DND-41 (cell line): ENCODE measurements around the gene TMEM223.

ENCODE experiments used
- ATAC-seq: fragments of 200-7000 bp; cut with Tn5 transposase; 3 replicates; pipeline ENCODE4 v1.9.1; 2021; ENCODE audit warnings: low read depth; ENCODE audit not compliant: insufficient read depth
- DNase-seq: peaks from one replicate; pipeline ENCODE4 v3.0.0-alpha.2; 2020
- H2AFZ ChIP-seq: 2 replicates; pipeline ENCODE4 v1.6.0; 2012; ENCODE audit warnings: low read depth, low read length
- H3K27ac ChIP-seq: 2 replicates; pipeline ENCODE4 v1.5.1; 2012; ENCODE audit warnings: low read length, inconsistent platforms
- H3K27me3 ChIP-seq: fragments of 200-600 bp; sonication (generic); 2 replicates; pipeline ENCODE4 v1.6.0; 2012; ENCODE audit warnings: low read length, mild to moderate bottlenecking, inconsistent platforms; ENCODE audit not compliant: insufficient read depth, poor library complexity
- H3K36me3 ChIP-seq: 2 replicates; pipeline ENCODE4 v1.5.1; 2012; ENCODE audit warnings: low read length, inconsistent platforms; ENCODE audit not compliant: insufficient read depth
- H3K4me1 ChIP-seq: 2 replicates; pipeline ENCODE4 v1.5.1; 2012; ENCODE audit warnings: mild to moderate bottlenecking, low read length; ENCODE audit not compliant: insufficient read depth
- H3K4me2 ChIP-seq: 2 replicates; pipeline ENCODE4 v1.6.0; 2012; ENCODE audit warnings: mild to moderate bottlenecking, moderate library complexity, low read length, inconsistent platforms; ENCODE audit not compliant: insufficient read depth
- H3K4me3 ChIP-seq, 2 experiments: fragments of 200-600 bp in 1 of 2; shearing (Covaris generic) in 1 of 2; 2 replicates each; pipeline ENCODE4 v1.5.1; 2012 to 2016; ENCODE audit warnings: inconsistent platforms in 2 of 2, low read length in 2 of 2, mild to moderate bottlenecking in 2 of 2, low read depth in 1 of 2, moderate library complexity in 1 of 2
- H3K79me2 ChIP-seq: 2 replicates; pipeline ENCODE4 v1.6.0; 2012; ENCODE audit warnings: low read length, inconsistent platforms; ENCODE audit not compliant: insufficient read depth
- H3K9ac ChIP-seq: 2 replicates; pipeline ENCODE4 v1.6.0; 2012; ENCODE audit warnings: low read depth, mild to moderate bottlenecking, inconsistent platforms, low read length, moderate library complexity
- H3K9me3 ChIP-seq: 2 replicates; pipeline ENCODE4 v1.5.1; 2012; ENCODE audit warnings: low read length, moderate library complexity, mild to moderate bottlenecking, inconsistent platforms; ENCODE audit not compliant: insufficient read depth, severe bottlenecking
- H4K20me1 ChIP-seq: 2 replicates; pipeline ENCODE4 v1.6.0; 2012; ENCODE audit warnings: low read length; ENCODE audit not compliant: insufficient read depth
- EZH2 ChIP-seq: IDR thresholded peaks from 3 replicates; pipeline ENCODE4 v1.6.1; 2012; ENCODE audit warnings: borderline replicate concordance, low read depth, mild to moderate bottlenecking, moderate library complexity, low read length, inconsistent platforms; ENCODE audit not compliant: severe bottlenecking
- TF ChIP-seq, protein P1 (sequence below): IDR thresholded peaks from 2 replicates; pipeline ENCODE4 v1.5.1; 2012; ENCODE audit warnings: borderline replicate concordance, low read length, moderate library complexity, mild to moderate bottlenecking; ENCODE audit not compliant: poor library complexity, severe bottlenecking; ENCODE audit errors: extremely low read depth

TMEM223 gene

DNA sequence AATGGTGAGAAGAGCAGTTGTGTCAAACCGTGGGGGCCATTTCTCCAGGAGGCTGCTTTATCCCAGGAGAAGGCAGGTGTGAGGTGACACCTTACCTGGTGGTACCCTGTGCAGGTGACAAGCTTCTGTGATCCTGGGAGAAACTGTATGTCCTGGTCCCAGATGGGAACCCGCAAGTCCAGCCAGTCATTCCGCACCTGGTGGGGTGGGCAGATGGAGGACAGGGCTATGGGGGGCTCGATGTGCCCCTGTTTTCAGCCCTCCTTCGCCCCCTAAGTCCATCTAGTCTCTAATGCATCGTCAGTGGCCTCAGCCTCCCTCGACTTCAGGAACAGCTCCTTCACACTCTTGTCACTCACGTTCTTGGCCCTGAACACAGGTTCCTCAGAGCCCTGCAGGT, 43.5 kb upstream of the TMEM223 start:
- Histone ChIP-seq H3K9ac (no peak overlapping the region), H3K9me3 (no peaks in the 10 kb centered on the region), H4K20me1 (peaks cover 19% of the 10 kb centered on the region; the same call in 1 of the 2 replicates), H3K4me3 (no peak overlapping the region), H3K4me1 (peaks cover 61% of the 10 kb centered on the region), H2AFZ (no peak overlapping the region), H3K36me3 (peaks cover 58% of the 10 kb centered on the region), H3K27ac (no peak overlapping the region), H3K27me3 (no peaks in the 10 kb centered on the region), H3K79me2 (peaks cover 64% of the 10 kb centered on the region), H3K4me2 (no peak overlapping the region)
- DNase-seq (no peak), ATAC-seq (no peak)
- TF ChIP-seq, protein P1, sequence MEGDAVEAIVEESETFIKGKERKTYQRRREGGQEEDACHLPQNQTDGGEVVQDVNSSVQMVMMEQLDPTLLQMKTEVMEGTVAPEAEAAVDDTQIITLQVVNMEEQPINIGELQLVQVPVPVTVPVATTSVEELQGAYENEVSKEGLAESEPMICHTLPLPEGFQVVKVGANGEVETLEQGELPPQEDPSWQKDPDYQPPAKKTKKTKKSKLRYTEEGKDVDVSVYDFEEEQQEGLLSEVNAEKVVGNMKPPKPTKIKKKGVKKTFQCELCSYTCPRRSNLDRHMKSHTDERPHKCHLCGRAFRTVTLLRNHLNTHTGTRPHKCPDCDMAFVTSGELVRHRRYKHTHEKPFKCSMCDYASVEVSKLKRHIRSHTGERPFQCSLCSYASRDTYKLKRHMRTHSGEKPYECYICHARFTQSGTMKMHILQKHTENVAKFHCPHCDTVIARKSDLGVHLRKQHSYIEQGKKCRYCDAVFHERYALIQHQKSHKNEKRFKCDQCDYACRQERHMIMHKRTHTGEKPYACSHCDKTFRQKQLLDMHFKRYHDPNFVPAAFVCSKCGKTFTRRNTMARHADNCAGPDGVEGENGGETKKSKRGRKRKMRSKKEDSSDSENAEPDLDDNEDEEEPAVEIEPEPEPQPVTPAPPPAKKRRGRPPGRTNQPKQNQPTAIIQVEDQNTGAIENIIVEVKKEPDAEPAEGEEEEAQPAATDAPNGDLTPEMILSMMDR: no peak
- TF ChIP-seq EZH2: no peak

DNA sequence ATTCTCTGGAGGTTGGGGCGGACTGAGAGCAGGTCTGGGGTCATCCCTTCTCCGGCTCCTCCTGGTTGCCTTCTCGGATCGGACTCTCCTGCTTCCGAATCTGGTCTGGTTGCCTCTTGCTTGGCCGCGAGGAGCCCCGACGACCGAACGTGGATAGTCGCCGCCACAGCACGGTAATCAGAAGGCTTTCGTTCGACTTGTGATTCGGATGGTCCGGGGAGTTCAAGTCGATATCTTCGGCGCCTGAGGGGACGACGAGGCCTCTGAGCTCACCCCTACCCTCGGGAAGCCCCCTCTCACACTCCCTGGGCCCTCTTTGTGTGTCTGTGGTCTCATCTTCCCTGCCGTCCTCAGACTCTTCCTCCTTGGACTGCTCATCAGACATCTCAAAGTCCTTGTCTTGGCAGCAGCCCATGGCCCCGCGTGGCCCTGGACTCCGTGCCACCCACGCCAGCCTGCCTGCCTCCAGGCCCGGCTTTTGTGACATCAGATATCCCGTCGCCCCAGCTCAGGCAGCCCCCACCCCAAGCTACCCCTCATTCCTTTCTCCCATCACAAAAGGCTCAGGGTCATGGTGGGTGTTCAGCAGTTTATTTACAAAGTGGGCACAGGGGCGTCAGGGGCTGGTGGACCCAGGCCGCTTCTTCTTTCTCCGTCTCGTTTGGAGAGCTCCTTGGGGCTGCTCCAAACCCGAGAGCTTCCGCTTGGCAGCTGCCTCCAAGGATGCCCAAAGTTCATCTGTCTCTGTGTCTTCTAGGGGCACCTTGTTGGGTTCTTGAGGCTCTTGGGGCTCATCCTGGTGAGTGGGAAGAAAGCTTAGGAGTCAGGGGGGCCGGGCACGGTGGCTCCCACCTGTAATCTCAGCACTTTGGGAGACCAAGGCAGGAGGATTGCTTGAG, 40.8 kb upstream of the TMEM223 start, which contains the start of gene TEX54:
TSS of gene TEX54 (minus strand) at position 506 of the 899 bp plus-strand sequence.
- no peak for TF ChIP-seq EZH2
- TF ChIP-seq, protein P1: no peak
- Histone ChIP-seq H3K4me1 (peaks cover 55% of the 10 kb centered on the region), H4K20me1 (peaks cover 23% of the 10 kb centered on the region; the same call in 1 of the 2 replicates), H3K9ac (peak within 1 kb of the TSS; percentile 92), H3K4me2 (peak within 1 kb of the TSS; percentile 96), H3K36me3 (peaks cover 67% of the 10 kb centered on the region), H3K27me3 (no peaks in the 10 kb centered on the region), H3K4me3 (peak within 1 kb of the TSS; percentile 97 to 99), H2AFZ (peak within 1 kb of the TSS; percentile 94), H3K9me3 (no peaks in the 10 kb centered on the region), H3K27ac (peak within 1 kb of the TSS; percentile 79), H3K79me2 (peaks cover 68% of the 10 kb centered on the region)
- DNase-seq (no peak), ATAC-seq (peak; percentile 10)

DNA sequence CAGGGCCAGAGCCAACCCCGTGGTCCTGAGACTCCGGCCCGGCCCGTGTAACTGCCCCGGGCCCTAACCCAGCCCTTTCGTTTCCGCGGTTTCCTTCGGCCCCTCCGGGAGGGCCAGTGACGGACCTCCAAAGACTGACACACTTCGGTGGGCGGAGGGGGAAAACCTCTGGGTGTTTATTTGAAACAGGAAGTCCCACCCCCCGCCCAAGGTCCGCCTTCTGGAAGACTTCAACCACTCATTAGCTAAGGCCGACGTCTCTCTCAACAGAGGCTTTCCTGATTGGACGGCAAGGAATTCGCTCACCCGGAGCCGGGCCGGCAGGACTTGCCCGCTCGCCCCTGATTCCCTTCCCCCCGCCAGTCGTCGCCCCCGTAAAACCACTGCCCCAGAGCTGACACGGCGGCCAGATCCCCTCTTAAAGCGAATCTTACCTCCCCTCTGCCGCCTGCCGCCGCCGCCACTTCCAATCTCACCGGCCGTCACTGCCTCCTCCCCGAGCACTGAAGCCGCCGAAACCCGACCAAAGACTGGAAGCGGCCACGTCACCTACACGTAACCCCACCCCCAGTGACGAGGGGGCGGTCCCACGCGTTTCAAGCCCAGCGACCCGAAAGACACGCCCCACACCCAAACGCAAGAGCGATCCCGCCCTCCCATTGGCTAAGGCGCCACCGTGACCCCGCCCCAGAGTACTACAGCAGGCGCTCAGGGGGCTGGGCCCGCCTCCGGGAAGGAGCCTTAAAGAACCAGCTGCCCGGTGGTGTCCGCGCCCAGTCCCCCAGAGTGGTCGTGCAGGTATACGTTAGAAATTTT, 39.9 kb upstream of the TMEM223 start, which contains the start of gene STX5:
TSS of gene STX5 (minus strand) at position 532 of the 816 bp plus-strand sequence. CDS start 808 bp downstream, outside the sequence.
- DNase-seq (peak; percentile 99), ATAC-seq (peak; percentile 89)
- H3K27me3 ChIP-seq: no peaks in the 10 kb centered on the region
- H3K9ac ChIP-seq: peak within 1 kb of the TSS; percentile 92
- peak within 1 kb of the TSS; percentile 79 for H3K27ac ChIP-seq
- H3K9me3 ChIP-seq: no peaks in the 10 kb centered on the region
- H2AFZ ChIP-seq: peak within 1 kb of the TSS; percentile 94
- TF ChIP-seq EZH2: no peak
- TF ChIP-seq, protein P1: no peak
- peak within 1 kb of the TSS; percentile 96 for H3K4me2 ChIP-seq
- H3K4me1 ChIP-seq: peaks cover 49% of the 10 kb centered on the region
- peaks cover 26% of the 10 kb centered on the region; the same call in 1 of the 2 replicates for H4K20me1 ChIP-seq
- peak within 1 kb of the TSS; percentile 97 to 99 for H3K4me3 ChIP-seq
- peaks cover 69% of the 10 kb centered on the region for H3K36me3 ChIP-seq
- H3K79me2 ChIP-seq: peaks cover 72% of the 10 kb centered on the region
